HEK293T (cell line): ENCODE results near the gene CUL7.

Source experiments
- CTCF ChIA-PET: fragments of 350-600 bp; formaldehyde crosslinking; extraction: SDS; loops from one replicate; lab custom pipeline; 2021; ENCODE audit warnings: antibody characterized with exemption, inconsistent platforms; lab: Yijun Ruan, JAX
- POLR2A ChIA-PET: fragments of 350-600 bp; formaldehyde crosslinking; extraction: SDS; loops from one replicate; lab custom pipeline; 2020; ENCODE audit warnings: antibody characterized with exemption, inconsistent platforms; lab: Yijun Ruan, JAX
- DNase-seq: peaks from one replicate; pipeline ENCODE4 v3.0.0; 2012; ENCODE audit warnings: mixed read lengths; ENCODE audit errors: extremely low spot score
- ARNT ChIP-seq: fragments of 450-650 bp; IDR thresholded peaks from 2 replicates; pipeline ENCODE4 v1.6.1; 2017; ENCODE audit warnings: mild to moderate bottlenecking
- BHLHE40 ChIP-seq: fragments of 450-650 bp; IDR thresholded peaks from 2 replicates; pipeline ENCODE4 v1.6.1; 2016; ENCODE audit warnings: mild to moderate bottlenecking, moderate library complexity, borderline replicate concordance
- CTBP1 ChIP-seq: fragments of 450-650 bp; IDR thresholded peaks from 2 replicates; pipeline ENCODE4 v1.6.1; 2016; ENCODE audit warnings: borderline replicate concordance
- ELF4 ChIP-seq: fragments of 450-650 bp; IDR thresholded peaks from 2 replicates; pipeline ENCODE4 v1.6.1; 2017; ENCODE audit warnings: antibody characterized with exemption
- FOXA1 ChIP-seq: fragments of 450-650 bp; IDR thresholded peaks from 2 replicates; pipeline ENCODE4 v1.6.1; 2016; ENCODE audit warnings: mild to moderate bottlenecking
- FOXK2 ChIP-seq: fragments of 450-650 bp; IDR thresholded peaks from 2 replicates; pipeline ENCODE4 v1.6.1; 2016; ENCODE audit warnings: mild to moderate bottlenecking
- FOXM1 ChIP-seq: fragments of 450-650 bp; IDR thresholded peaks from 2 replicates; pipeline ENCODE4 v1.6.1; 2017; ENCODE audit warnings: mild to moderate bottlenecking, borderline replicate concordance
- HDGF ChIP-seq: fragments of 450-650 bp; IDR thresholded peaks from 2 replicates; pipeline ENCODE4 v1.6.1; 2017; ENCODE audit warnings: antibody characterized with exemption, borderline replicate concordance
- L3MBTL2 ChIP-seq: fragments of 450-650 bp; conservative IDR thresholded peaks from 2 replicates; pipeline ENCODE4 v1.6.1; 2016; ENCODE audit warnings: mild to moderate bottlenecking
- LEF1 ChIP-seq: fragments of 450-650 bp; IDR thresholded peaks from 2 replicates; pipeline ENCODE4 v1.6.1; 2017; ENCODE audit warnings: mild to moderate bottlenecking, borderline replicate concordance
- NFRKB ChIP-seq: fragments of 450-650 bp; IDR thresholded peaks from 2 replicates; pipeline ENCODE4 v1.6.1; 2016; ENCODE audit warnings: mild to moderate bottlenecking, moderate library complexity
- SP1 ChIP-seq: fragments of 450-650 bp; IDR thresholded peaks from 2 replicates; pipeline ENCODE4 v1.6.1; 2017
- SUZ12 ChIP-seq: fragments of 450-650 bp; IDR thresholded peaks from 2 replicates; pipeline ENCODE4 v1.6.1; 2016; ENCODE audit warnings: mild to moderate bottlenecking
- TARDBP ChIP-seq: fragments of 450-650 bp; IDR thresholded peaks from 2 replicates; pipeline ENCODE4 v1.6.1; 2016
- ZNF384 ChIP-seq: fragments of 450-650 bp; IDR thresholded peaks from 2 replicates; pipeline ENCODE4 v1.6.1; 2016
- TF ChIP-seq, protein P1 (sequence below): fragments of 450-650 bp; IDR thresholded peaks from 2 replicates; pipeline ENCODE4 v1.6.1; 2016

Gene CUL7

GRCh38 chr6:43013097-43013842, 40.4 kb downstream of the CUL7 start:
- DNase-seq = no peak
- ChIA-PET CTCF (interaction anchor here (0.9 to 1.0 kb wide), 2 partner anchors 130 to 131 kb away, joined by 3 to 4 read pairs; no protein-coding TSS in a partner anchor), POLR2A (interaction anchor here (0.6 to 7.4 kb wide), 21 partner anchors 8 to 157 kb away, joined by 3 to 78 read pairs (median 4); partner anchors contain the start of genes CNPY3, CUL7, KLC4 and MRPL2)
- no peak for TF ChIP-seq SP1
- TF ChIP-seq SUZ12 = no peak
- TF ChIP-seq NFRKB = no peak
- TF ChIP-seq, protein P1, sequence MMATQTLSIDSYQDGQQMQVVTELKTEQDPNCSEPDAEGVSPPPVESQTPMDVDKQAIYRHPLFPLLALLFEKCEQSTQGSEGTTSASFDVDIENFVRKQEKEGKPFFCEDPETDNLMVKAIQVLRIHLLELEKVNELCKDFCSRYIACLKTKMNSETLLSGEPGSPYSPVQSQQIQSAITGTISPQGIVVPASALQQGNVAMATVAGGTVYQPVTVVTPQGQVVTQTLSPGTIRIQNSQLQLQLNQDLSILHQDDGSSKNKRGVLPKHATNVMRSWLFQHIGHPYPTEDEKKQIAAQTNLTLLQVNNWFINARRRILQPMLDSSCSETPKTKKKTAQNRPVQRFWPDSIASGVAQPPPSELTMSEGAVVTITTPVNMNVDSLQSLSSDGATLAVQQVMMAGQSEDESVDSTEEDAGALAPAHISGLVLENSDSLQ = no peak
- no peak for TF ChIP-seq TARDBP
- TF ChIP-seq ZNF384 = no peak
- TF ChIP-seq FOXM1 = no peak
- TF ChIP-seq FOXA1 = no peak
- no peak for TF ChIP-seq BHLHE40
- TF ChIP-seq L3MBTL2 = no peak
- no peak for TF ChIP-seq ELF4
- TF ChIP-seq HDGF = no peak
- no peak for TF ChIP-seq CTBP1
- TF ChIP-seq FOXK2 = no peak
- no peak for TF ChIP-seq ARNT
- TF ChIP-seq LEF1 = no peak

- no peak for DNase-seq
- TF ChIP-seq ARNT = no peak
- no peak for TF ChIP-seq NFRKB
- TF ChIP-seq L3MBTL2 = no peak
- TF ChIP-seq CTBP1 = no peak
- TF ChIP-seq LEF1 = no peak
- TF ChIP-seq FOXK2 = no peak
- no peak for TF ChIP-seq BHLHE40
- TF ChIP-seq, protein P1 = no peak
- TF ChIP-seq FOXM1 = no peak
- TF ChIP-seq ZNF384 = no peak
- TF ChIP-seq ELF4 = no peak
- TF ChIP-seq FOXA1 = no peak
- no peak for TF ChIP-seq TARDBP
- no peak for TF ChIP-seq SP1
- no peak for TF ChIP-seq SUZ12
- ChIA-PET CTCF (interaction anchor here (1.0 kb wide), 1 partner anchor 131 kb away, joined by 3 read pairs; no protein-coding TSS in a partner anchor), POLR2A (interaction anchor here (1.0 to 7.4 kb wide), 7 partner anchors 9 to 158 kb away, joined by 3 to 78 read pairs (median 4); partner anchors contain the start of genes CNPY3, CUL7, PEX6 and PPP2R5D)
Observed at GRCh38 chr6:43012364-43012763, 41.3 kb downstream of the CUL7 start.

DNA sequence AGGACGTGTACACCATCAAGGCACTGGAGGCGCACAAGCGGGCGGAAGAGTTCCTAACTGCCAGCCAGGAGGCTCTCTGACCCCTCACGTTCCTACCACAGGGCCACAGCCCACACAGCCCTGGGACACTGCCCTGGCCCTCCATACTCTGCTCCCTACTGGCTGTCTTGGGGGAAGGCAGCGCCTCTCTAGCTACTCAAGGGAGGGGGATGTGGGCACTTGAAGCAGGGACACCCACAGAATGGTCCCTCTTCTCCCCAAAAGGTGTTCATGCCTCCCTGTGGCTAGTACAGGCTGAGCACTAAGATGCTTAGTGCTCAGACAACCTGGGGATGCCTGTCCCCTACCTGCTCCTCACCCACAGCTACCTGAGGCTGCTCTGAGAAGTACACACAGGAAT, 42.4 kb downstream of the CUL7 start:
- ChIA-PET CTCF (no interaction called here), POLR2A (interaction anchor here (0.8 to 7.4 kb wide), 5 partner anchors 10 to 41 kb away, joined by 3 to 78 read pairs (median 6); partner anchors contain the start of genes PEX6, PPP2R5D and RRP36)
- TF ChIP-seq FOXK2 (no peak), HDGF (no peak), FOXA1 (no peak), LEF1 (no peak), BHLHE40 (no peak)
- DNase-seq = no peak

DNA sequence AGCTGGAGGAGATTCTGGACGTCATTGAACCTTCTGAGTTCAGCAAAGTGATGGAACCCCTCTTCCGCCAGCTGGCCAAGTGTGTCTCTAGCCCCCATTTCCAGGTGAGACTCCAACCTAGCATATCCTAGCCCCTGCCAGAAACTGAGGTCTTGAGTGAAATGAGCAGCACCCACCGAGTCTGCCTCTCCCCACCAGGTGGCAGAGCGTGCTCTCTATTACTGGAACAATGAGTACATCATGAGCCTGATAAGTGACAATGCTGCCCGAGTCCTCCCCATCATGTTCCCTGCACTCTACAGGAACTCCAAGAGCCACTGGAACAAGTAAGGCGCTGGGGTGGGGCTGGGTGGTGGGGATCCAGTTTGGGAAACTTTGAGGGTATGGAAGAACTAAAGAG, 44.5 kb downstream of the CUL7 start:
- DNase-seq = peak; percentile 46
- TF ChIP-seq FOXK2 (no peak), HDGF (no peak), L3MBTL2 (no peak), BHLHE40 (no peak), SUZ12 (no peak), SP1 (no peak)
- POLR2A ChIA-PET = interaction anchor here (2.4 to 7.4 kb wide), 3 partner anchors 12 to 30 kb away, joined by 6 to 78 read pairs (median 13); partner anchors contain the start of genes PEX6, PPP2R5D and RRP36
- CTCF ChIA-PET = interaction anchor here (0.9 kb wide), 1 partner anchor 135 kb away, joined by 3 read pairs; no protein-coding TSS in a partner anchor

DNA sequence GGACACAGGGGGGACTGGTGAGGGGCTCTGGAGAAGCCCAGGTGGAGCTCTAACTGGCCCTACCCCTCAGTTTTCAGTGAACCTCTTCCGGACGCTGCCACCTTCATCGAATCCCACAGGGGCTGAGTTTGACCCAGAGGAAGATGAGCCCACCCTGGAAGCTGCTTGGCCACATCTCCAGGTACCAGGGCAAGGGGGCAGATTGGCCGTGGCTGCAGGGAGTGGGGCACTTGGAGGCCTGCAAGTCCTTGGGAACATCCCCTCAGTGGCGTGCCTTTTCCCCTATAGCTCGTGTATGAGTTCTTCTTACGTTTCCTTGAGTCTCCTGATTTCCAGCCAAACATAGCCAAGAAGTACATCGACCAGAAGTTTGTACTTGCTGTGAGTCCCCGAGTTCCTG, 46.5 kb downstream of the CUL7 start:
- no peak for DNase-seq
- TF ChIP-seq ARNT (no peak), LEF1 (no peak), TARDBP (no peak), FOXA1 (no peak), FOXM1 (no peak), FOXK2 (no peak), HDGF (no peak), L3MBTL2 (no peak), SUZ12 (no peak), CTBP1 (no peak), BHLHE40 (no peak), ZNF384 (no peak), NFRKB (no peak)
- TF ChIP-seq, protein P1 = no peak
- CTCF ChIA-PET = no interaction called here
- POLR2A ChIA-PET = interaction anchor here (0.5 to 3.4 kb wide), 2 partner anchors 23 to 440 kb away, joined by 3 to 12 read pairs; partner anchors contain the start of gene PPP2R5D

DNA sequence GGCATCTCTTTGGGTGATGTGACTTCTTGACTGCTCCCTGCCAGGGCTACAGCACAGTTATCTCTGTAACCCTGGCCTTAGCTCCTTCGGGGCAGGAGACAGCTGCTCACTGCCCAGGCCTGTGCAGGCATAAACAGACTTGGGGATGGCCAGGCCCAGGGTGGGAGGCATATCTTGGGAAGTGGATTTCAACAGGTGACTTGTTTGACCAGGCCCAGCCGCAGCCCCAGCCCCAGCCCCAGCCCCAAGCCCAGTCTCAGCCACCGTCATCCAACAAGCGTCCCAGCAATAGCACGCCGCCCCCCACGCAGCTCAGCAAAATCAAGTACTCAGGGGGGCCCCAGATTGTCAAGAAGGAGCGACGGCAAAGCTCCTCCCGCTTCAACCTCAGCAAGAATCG, 47.4 kb downstream of the CUL7 start:
- no peak for TF ChIP-seq TARDBP
- TF ChIP-seq CTBP1 = no peak
- no peak for TF ChIP-seq ARNT
- TF ChIP-seq FOXA1 = no peak
- TF ChIP-seq BHLHE40 = no peak
- TF ChIP-seq SP1 = no peak
- TF ChIP-seq ELF4 = no peak
- no peak for TF ChIP-seq NFRKB
- no peak for TF ChIP-seq L3MBTL2
- no peak for TF ChIP-seq FOXK2
- no peak for TF ChIP-seq LEF1
- TF ChIP-seq, protein P1 = no peak
- TF ChIP-seq FOXM1 = no peak
- TF ChIP-seq ZNF384 = no peak
- no peak for TF ChIP-seq SUZ12
- no peak for TF ChIP-seq HDGF
- CTCF ChIA-PET = no interaction called here
- POLR2A ChIA-PET = interaction anchor here (1.6 to 3.4 kb wide), 2 partner anchors 22 to 28 kb away, joined by 4 to 12 read pairs; partner anchors contain the start of genes PEX6 and PPP2R5D
- DNase-seq = no peak
